Fibroblast of upper back skin (primary cell): Measurements from ENCODE around the gene CYB5R3.

ENCODE experiments used
- DNase-seq: peaks from one replicate; pipeline ENCODE4 v3.0.0-alpha.2; 2013

CYB5R3 gene

DNA sequence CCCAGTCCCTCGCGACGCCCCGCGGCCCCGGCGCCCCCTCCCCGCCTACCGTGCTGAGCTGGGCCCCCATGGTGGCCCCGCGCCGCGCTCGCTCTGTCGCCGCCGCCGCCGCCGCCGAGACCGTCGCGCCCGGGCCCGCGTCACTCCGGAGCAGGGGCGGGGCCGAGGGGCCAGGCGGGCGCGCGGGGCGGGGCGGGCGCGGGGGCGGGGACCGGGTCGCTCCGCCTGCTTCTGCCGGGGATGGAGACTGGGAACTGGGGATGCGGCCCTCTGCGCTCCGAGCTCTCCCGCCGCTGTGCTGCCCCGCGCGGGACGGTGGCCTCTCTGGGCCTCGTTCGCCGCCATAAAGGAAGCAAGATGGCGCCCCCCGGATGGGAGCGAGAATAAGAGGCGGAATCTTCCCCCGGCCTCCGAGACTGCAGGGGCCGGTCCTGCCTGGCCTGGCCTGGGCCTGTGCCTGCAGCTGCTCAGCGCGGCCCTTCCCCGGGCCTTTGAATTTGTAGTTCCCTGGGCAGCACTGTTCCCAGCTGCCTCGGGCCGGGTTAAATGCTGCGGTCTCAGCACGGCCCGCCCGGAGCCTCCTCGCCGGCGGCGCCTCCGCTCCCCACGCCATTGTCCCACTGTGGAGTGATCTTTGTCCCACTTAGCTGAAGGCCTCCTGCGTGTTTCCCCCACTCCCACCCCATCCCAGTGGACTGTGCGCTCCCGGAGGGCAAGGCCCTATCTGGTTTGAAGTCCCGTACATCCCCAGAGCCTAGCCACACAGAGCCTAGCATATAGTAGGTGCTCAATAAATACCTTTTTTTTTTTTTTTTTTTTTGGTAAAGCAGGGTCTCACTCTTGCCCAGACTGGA is at the start of gene CYB5R3:
Gene CYB5R3, minus strand, starts transcription at position 147 of the 854 bp plus-strand sequence. Its CDS starts 77 bp downstream, at position 70.
- DNase-seq: peak; percentile 84

GRCh38 chr22:42697542-42698013 is 48.4 kb upstream of the CYB5R3 start:
- peak; percentile 75 for DNase-seq

- no peak for DNase-seq
Observed at GRCh38 chr22:42696331-42696967, 47.3 kb upstream of the CYB5R3 start.

- DNase-seq: no peak
Observed at GRCh38 chr22:42695294-42695693, 46.1 kb upstream of the CYB5R3 start.

DNA sequence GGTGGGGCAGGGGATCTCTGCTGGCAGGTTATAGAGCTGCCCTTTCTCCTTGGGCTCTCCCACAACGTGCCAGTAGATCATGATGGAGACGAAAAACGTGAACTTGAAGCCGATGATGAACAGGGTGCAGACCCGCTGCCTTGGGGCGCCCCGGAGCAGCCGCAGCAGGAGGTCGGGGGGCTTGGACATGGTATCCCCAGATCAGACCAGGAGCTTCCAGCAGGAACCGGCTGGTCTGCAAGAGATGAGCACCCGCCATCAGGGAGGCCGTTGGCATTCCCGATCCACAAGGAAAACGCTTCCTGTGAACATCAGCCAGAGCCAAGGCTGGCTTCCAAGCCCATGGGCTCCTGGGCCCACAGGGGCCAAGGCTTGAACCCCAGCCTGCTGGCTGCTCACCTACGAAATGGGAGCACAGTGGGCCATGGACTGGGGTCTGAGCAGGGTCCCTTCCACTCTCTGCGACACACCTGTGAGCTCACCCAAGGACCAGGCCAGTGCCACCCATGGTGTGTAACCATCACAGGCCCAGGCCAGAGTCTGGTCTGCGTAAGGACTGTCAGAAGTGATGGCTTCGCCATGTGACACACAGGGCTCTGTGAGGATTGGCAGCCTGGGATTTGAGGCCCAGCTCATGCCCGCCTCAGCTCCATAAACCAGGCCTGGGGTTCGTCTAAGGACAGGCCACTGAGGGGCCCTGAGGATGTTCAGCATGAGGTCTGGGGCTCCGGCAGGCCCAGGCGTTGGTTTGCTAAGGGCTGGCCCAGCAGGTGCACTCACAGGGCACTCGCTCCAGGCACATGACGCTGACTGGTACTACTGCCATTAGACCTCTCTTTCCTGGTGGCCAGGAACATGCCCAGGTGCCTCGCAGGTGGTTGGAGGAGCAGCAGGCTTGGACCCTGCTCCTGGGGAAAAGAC is 44.8 kb upstream of the CYB5R3 start:
- no peak for DNase-seq

DNA sequence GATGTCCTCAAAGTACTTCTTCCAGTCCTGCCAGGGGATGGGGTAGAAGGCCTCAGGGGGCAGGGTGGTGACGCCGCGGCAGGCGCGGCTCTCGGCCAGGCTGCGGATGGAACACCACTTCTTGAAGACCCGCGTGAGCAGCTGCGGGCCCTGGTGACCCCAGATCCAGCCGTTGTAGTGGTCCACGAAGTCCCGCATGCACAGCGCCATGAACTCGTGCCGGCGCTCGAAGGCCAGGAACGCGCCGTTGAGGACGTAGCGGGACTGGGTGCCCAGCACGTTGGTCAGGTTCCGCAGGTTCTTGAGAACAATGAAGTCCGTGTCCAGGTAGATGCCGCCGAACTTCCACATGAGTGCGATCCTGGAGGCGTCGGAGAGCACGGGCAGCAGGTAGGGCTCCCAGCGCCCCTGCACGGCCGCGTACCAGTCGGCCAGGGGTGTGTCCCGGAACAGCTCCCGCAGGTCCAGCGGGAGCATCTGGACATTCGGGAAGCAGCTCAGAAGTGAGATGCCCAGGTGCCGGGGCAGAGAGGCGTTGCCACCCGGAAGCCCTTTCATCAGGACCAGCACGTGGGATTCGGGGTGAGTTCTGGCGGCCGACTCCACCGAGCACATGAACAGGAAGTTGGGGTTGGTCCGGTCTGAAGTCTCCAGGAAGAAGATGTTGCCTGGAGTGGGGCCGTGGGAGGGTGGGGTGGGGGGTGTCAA is 44.0 kb upstream of the CYB5R3 start:
- DNase-seq: no peak

DNA sequence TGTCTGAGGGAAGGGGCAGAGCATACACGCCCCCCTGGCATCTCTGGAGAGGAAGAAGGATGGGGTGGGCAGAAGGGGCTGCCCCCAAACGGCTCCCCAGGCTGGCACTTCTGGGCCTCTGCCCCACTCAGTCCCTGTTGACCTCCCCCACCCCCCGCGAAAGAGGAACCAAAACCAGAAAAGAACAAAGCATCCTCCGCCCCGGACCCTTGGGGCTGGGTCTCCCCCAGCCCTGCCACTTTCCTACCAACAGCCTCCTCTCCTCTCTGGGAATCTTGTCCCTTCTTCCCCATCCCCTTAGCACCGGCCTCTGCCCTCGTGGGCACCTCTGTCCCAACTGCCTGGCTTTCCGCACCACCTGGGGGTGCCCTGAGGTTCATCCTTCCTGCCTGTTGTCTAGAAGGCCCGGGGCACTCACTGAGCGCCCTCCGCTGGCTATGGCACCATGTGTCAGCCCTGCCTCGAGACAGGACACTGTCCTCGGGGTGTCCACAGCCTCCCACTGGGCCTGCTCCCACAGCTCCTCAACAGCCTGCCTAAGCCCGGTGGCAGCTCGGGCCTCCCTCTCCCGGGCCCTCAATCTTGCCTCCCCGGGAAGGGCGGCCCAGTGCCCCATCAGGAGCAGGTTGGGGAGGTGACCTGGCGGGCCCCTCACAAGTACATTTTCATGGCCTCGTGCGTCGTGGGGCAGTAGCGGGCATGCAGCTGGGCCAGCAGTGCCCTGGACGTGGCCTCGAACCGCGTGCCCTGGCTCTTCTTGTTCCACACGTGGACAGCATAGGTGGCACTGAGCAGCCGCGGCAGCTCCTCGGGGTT is 43.3 kb upstream of the CYB5R3 start:
- DNase-seq: no peak

DNA sequence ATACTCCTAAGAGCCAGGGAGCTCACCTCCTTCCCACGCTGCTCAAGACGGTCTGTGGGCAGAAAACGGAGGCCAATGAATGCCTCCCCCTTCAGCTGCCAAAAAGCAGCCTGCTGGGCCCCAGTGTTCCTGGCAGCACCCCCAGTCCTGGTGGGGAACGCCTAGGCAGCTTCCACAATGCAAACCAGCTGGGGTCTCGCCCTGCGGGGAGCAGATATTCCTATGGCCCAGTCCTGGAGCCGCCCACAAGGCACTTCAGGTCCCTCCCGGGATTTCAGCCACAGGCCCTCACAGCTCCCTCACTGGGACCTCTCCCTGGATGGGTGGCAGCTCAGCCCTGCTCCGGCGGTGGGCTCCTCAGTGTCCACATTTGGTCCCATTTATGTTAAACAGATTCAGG is 42.2 kb upstream of the CYB5R3 start:
- no peak for DNase-seq

GRCh38 chr22:42688241-42689211 is 39.3 kb upstream of the CYB5R3 start:
- DNase-seq: peak; percentile 90

- no peak for DNase-seq
Observed at GRCh38 chr22:42686756-42687491, 37.7 kb upstream of the CYB5R3 start.

DNA sequence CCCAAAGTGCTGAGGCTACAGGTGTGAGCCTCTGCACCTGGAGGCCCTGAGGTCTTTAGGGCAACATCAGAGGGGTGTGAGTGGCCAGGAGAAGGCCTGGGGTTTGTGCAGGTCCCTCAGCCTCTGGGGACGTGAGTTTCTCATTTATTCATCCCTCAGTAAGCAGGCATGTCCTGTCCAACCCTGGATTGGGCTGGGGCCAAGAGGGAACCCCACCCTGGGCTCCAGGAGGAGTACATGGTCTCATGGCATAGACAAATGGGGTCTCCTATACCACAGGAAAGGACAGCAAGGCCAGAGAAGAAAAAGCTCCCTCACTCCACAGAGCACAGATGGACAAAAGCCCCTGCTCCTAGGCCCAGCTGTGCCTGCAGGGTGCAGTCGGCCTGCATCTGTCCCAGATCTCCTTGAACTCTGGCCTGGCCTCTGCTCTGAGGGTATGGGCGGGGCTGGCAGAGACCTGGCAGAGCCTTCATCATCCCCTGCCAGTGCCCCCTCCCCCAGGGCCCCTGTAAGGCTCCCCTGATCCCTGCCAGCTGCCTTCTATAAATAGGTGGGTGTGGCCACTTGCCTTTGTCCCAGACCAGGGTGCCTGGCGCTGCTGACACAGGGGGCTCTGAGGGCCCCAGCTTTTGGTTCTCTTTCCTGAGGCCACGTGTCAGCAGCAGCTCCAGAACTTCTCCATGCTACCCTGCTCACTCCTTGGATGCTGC is 36.9 kb upstream of the CYB5R3 start:
- no peak for DNase-seq

- DNase-seq: peak; percentile 29
Observed at GRCh38 chr22:42684462-42685195, 35.4 kb upstream of the CYB5R3 start.

GRCh38 chr22:42683578-42684283 is 34.5 kb upstream of the CYB5R3 start:
- DNase-seq: peak; percentile 35

DNA sequence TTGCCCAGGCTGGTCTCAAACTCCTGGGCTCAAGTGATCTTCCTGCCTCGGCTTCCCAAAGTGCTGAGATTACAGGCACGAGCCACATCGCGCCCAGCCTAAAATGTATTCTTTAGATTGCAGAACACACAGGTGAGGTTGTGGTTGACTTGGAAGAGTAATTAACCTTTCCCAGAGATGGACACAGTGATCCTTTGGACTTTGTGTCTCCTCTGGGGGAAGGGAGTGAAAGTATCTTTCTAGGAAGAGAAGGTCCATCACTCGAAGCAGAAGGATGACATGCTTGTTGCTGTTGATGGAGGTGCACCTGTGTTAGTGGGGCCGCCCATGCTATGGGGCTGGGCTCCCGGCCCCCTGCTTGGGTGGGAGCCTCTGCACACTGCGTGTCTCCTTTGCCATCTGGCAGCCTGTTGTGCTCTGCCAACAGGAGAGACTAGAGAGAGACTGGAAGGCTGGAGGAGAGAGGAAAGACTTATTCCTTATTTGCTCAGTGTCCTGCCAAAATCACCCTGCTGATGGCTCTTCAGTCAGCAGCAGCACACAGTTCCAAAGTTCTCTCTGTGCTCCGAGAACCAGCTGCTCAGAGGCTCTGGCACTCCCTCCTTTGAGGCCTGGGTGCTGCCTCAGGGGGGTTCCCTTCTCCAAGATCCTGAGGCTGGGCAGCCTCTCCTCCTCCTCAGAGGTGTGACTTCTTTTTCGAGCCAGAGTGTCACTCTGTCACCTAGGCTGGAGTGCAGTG is 33.1 kb upstream of the CYB5R3 start:
- DNase-seq: no peak

- peak; percentile 96 for DNase-seq
Observed at GRCh38 chr22:42680648-42681047, 31.5 kb upstream of the CYB5R3 start.

DNA sequence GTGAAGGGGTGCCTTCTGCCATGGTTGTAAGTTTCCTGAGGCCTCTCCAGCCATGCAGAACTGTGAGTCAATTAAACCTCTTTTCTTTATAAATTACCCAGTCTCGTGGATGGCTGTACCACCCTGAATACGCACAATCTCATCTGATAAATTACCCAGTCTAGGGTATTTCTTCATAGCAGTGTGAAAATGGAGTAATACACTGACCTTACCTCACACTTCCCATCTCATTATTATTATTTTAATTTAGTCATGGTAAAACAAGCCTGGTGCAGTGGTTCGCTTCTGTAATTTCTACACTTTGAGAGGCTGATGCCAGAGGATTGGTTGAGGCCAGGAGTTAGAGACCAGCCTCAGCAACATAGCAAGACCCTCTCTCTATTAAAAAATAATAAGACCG is 30.5 kb upstream of the CYB5R3 start:
- no peak for DNase-seq

DNA sequence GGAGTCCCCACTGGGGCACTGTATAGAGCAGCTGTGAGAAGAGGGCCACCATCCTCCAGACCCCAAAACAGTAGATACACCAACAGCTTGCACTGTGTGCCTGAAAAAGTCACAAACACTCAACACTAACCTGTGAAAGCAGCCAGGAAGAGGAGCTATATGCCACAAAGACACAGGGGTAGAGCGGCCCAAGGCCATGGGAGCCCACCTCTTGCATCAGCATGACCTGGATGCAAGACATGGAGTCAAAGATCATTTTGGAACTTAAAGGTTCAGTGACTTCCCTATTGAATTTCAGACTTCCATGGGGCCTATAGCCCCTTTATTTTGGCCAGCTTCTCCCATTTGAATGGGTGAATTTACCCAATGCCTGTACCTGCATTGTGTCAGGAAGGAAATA is 29.7 kb upstream of the CYB5R3 start:
- DNase-seq: no peak
